Upper lobe of left lung (tissue), 6 donors: ENCODE results near the gene USB1. TPM values are rescaled to one million over a fixed set of nuclear protein-coding genes. Genes with fewer than 3 reads are reported as not detected.

Experiments used
- ATAC-seq, 2 donors: fragments of 200-7000 bp; cut with Tn5 transposase; one replicate each; pipeline ENCODE4 v1.9.1; 2022; ENCODE audit warnings: mild to moderate bottlenecking in 2 of 2, moderate library complexity in 2 of 2; ENCODE audit not compliant: low FRiP score in 2 of 2
- DNase-seq, 2 donors: peaks; one replicate each; pipeline ENCODE4 v3.0.0-alpha.2; 2019 to 2020
- H3K27ac ChIP-seq, 4 donors: fragments of 200-600 bp; sonication (generic); one replicate each; pipeline ENCODE4 v1.5.1; 2016 to 2019
- H3K27me3 ChIP-seq, 4 donors: fragments of 200-600 bp; sonication (generic); one replicate each; pipeline ENCODE4 v1.5.1; 2017 to 2019
- H3K36me3 ChIP-seq, 4 donors: fragments of 200-600 bp; sonication (generic); one replicate each; pipeline ENCODE4 v1.5.1; 2016 to 2019
- H3K4me1 ChIP-seq, 4 donors: fragments of 200-600 bp; sonication (generic); one replicate each; pipeline ENCODE4 v1.5.1; 2018 to 2019
- H3K4me3 ChIP-seq, 4 donors: fragments of 200-600 bp; sonication (generic); one replicate each; pipeline ENCODE4 v1.5.1; 2017 to 2019; ENCODE audit warnings: mild to moderate bottlenecking in 2 of 4, moderate library complexity in 1 of 4
- H3K9me3 ChIP-seq, 4 donors: fragments of 200-600 bp; sonication (generic); one replicate each; pipeline ENCODE4 v1.5.1; 2018 to 2019
- CTCF ChIP-seq, 6 experiments: fragments of 450-650 bp in 4 of 6; fragments of 200-600 bp in 2 of 6; sonication (generic) in 2 of 6; IDR thresholded peaks; one replicate each; pipeline ENCODE4 v1.5.1; 2016 to 2019; ENCODE audit warnings: antibody characterized with exemption in 6 of 6
- EP300 ChIP-seq, 4 donors: sonication (generic); formaldehyde crosslinking; IDR thresholded peaks; one replicate each; pipeline ENCODE4 v1.5.1; 2017; ENCODE audit warnings: antibody characterized with exemption in 4 of 4, control low read depth in 2 of 4
- POLR2A ChIP-seq, 4 donors: fragments of 450-650 bp; IDR thresholded peaks; one replicate each; pipeline ENCODE4 v1.5.1; 2016 to 2017; ENCODE audit warnings: antibody characterized with exemption in 4 of 4, mild to moderate bottlenecking in 2 of 4
- POLR2AphosphoS5 ChIP-seq, 2 donors: sonication (generic); formaldehyde crosslinking; IDR thresholded peaks; one replicate each; pipeline ENCODE4 v1.5.1; 2017; ENCODE audit warnings: antibody characterized with exemption in 2 of 2
- WGBS, 2 donors: methylation state at CpG; one replicate each; pipeline ENCODE4 v1.1.5; 2017 to 2018; 5-methylcytosine and 5-hydroxymethylcytosine counted together
- total RNA-seq, 6 donors: library from RNA; depleted of rRNA in 4 of 6; stranded (reverse); fragments of >200 nt in 4 of 6; gene quantifications; one replicate each; pipeline versions ENCODE4 v1.1.0 to v1.2.1, GENCODE V29; 2016 to 2021
- donor health status: DM: no; HTN: no; CAD: no; lungs with moderate emphysema.
- donor health status: DM: no; HTN: yes; CAD: no; lungs with severe emphysema.

USB1 gene
- total RNA-seq, 6 donors from 2014 or later, result 32.7 to 55.5 (median 46.5) TPM

GRCh38 chr16:57995721-57996405 is 5.3 kb upstream of the USB1 start:
- H3K4me1 ChIP-seq, result peaks cover 46 to 71% (median 57%) of the 10 kb centered on the region in 4 donors
- TF ChIP-seq EP300 (IDR thresholded peaks at IDR 0.05) (no peak), CTCF (IDR thresholded peaks at IDR 0.05) (no peak), POLR2A (IDR thresholded peaks at IDR 0.05) (no peak), POLR2AphosphoS5 (IDR thresholded peaks at IDR 0.05) (no peak)

GRCh38 chr16:57996406-57997175 is 4.6 kb upstream of the USB1 start:
- Histone ChIP-seq H3K4me3 (no peak overlapping the region), H3K27me3 (no peaks in the 10 kb centered on the region), H3K27ac (no peak overlapping the region), H3K9me3 (no peaks in the 10 kb centered on the region), H3K36me3 (peaks cover 13 to 41% (median 27%) of the 10 kb centered on the region in 4 donors), H3K4me1 (peaks cover 46 to 75% (median 60%) of the 10 kb centered on the region in 4 donors)
- ATAC-seq (no peak), DNase-seq (peak in 1 of 2 donors; percentile 78)
- WGBS, 2 donors, result 93 to 96% methylated on average over 40 to 50 of the region's 62 CpGs
- no peak for TF ChIP-seq CTCF (IDR thresholded peaks at IDR 0.05)
- no peak for TF ChIP-seq POLR2AphosphoS5 (IDR thresholded peaks at IDR 0.05)
- no peak for TF ChIP-seq EP300 (IDR thresholded peaks at IDR 0.05)
- no peak for TF ChIP-seq POLR2A (IDR thresholded peaks at IDR 0.05)

More at GRCh38 chr16:57995721-57996405, 5.3 kb upstream of the USB1 start:
- no peak for ATAC-seq
- H3K9me3 ChIP-seq, result no peaks in the 10 kb centered on the region
- H3K27ac ChIP-seq, result peak overlapping the region in 1 of 4 donors; percentile 77
- no peaks in the 10 kb centered on the region for H3K27me3 ChIP-seq
- no peak for DNase-seq
- H3K4me3 ChIP-seq, result no peak overlapping the region
- 86 to 89% methylated on average over 17 to 18 of the region's 18 CpGs for WGBS, 2 donors
- H3K36me3 ChIP-seq, result peaks cover 13 to 41% (median 27%) of the 10 kb centered on the region in 4 donors

GRCh38 chr16:57997176-57997527 is 4.1 kb upstream of the USB1 start:
- ATAC-seq (no peak), DNase-seq (peak in 1 of 2 donors; percentile 81)
- TF ChIP-seq POLR2AphosphoS5 (IDR thresholded peaks at IDR 0.05) (no peak), EP300 (IDR thresholded peaks at IDR 0.05) (no peak), POLR2A (IDR thresholded peaks at IDR 0.05) (no peak), CTCF (IDR thresholded peaks at IDR 0.05) (no peak)
- Histone ChIP-seq H3K36me3 (peaks cover 13 to 41% (median 27%) of the 10 kb centered on the region in 4 donors), H3K27ac (no peak overlapping the region), H3K4me1 (peaks cover 52 to 80% (median 64%) of the 10 kb centered on the region in 4 donors), H3K27me3 (no peaks in the 10 kb centered on the region), H3K9me3 (no peaks in the 10 kb centered on the region), H3K4me3 (no peak overlapping the region)
- 96% methylated on average over 14 to 35 of the region's 35 CpGs for WGBS, 2 donors

GRCh38 chr16:57997528-57998265 is 3.5 kb upstream of the USB1 start:
- DNase-seq (peak in 1 of 2 donors; percentile 81), ATAC-seq (no peak)
- H3K27me3 ChIP-seq, result no peaks in the 10 kb centered on the region
- peaks cover 52 to 84% (median 61%) of the 10 kb centered on the region in 4 donors for H3K4me1 ChIP-seq
- no peaks in the 10 kb centered on the region for H3K9me3 ChIP-seq
- WGBS, 2 donors, result 93 to 95% methylated on average over 34 to 35 of the region's 36 CpGs
- TF ChIP-seq POLR2A (IDR thresholded peaks at IDR 0.05) (no peak), POLR2AphosphoS5 (IDR thresholded peaks at IDR 0.05) (no peak), EP300 (IDR thresholded peaks at IDR 0.05) (no peak), CTCF (IDR thresholded peaks at IDR 0.05) (no peak)
- peaks cover 13 to 46% (median 29%) of the 10 kb centered on the region in 4 donors for H3K36me3 ChIP-seq
- peak overlapping the region in 3 of 4 donors; percentile 91 to 94 (median 93) for H3K27ac ChIP-seq
- H3K4me3 ChIP-seq, result no peak overlapping the region
